Epidermal melanocyte (primary cell): ENCODE measurements around the gene IFT22.
"Not testable (repeated sequence)": the region's sequence is repeated elsewhere in the genome, so short reads cannot be mapped to it uniquely, and the experiment has no call there.

Source experiments
- DNase-seq: peaks from one replicate; pipeline ENCODE4 v3.0.0; 2011; ENCODE audit warnings: low spot score; ENCODE audit not compliant: insufficient read length

IFT22 gene

GRCh38 chr7:101321491-101322401, at the start of gene IFT22:
IFT22 (minus strand) TSS chr7:101321812; CDS start chr7:101321709, 103 bp downstream.
- peak; percentile 88 for DNase-seq

GRCh38 chr7:101370836-101371235, 49.2 kb upstream of the IFT22 start:
- peak; percentile 13 for DNase-seq

- no peak for DNase-seq
These were observed 47.0 kb upstream of the IFT22 start for GRCh38 chr7:101368422-101369165.

- DNase-seq = no peak
These were observed 46.1 kb upstream of the IFT22 start for GRCh38 chr7:101367676-101368075.

- DNase-seq = no peak
These were observed 44.3 kb upstream of the IFT22 start for GRCh38 chr7:101365956-101366355.

- DNase-seq = peak; percentile 85
These were observed 42.2 kb upstream of the IFT22 start for GRCh38 chr7:101363734-101364374.

GRCh38 chr7:101363196-101363733, 41.7 kb upstream of the IFT22 start:
- no peak for DNase-seq

- peak; percentile 34 for DNase-seq
These were observed 41.0 kb upstream of the IFT22 start, which contains the start of gene COL26A1 for GRCh38 chr7:101362334-101363195. COL26A1 (plus strand) TSS chr7:101362875; CDS start chr7:101363033, 158 bp downstream.

- no peak for DNase-seq
These were observed 35.8 kb upstream of the IFT22 start for GRCh38 chr7:101357433-101357832.

GRCh38 chr7:101352920-101353308, 31.3 kb upstream of the IFT22 start:
- DNase-seq = no peak

GRCh38 chr7:101349300-101349699, 27.7 kb upstream of the IFT22 start:
- not testable (repeated sequence) for DNase-seq

GRCh38 chr7:101348456-101349067, 26.9 kb upstream of the IFT22 start:
- DNase-seq = not testable (repeated sequence)

- no peak for DNase-seq
These were observed 25.9 kb upstream of the IFT22 start for GRCh38 chr7:101347477-101347876.

GRCh38 chr7:101342892-101343291, 21.3 kb upstream of the IFT22 start:
- DNase-seq = no peak

GRCh38 chr7:101340379-101340778, 18.8 kb upstream of the IFT22 start:
- DNase-seq = no peak

- no peak for DNase-seq
These were observed 12.3 kb upstream of the IFT22 start for GRCh38 chr7:101333912-101334311.

GRCh38 chr7:101332026-101332425, 10.4 kb upstream of the IFT22 start:
- DNase-seq = no peak

GRCh38 chr7:101330011-101330484, 8.4 kb upstream of the IFT22 start:
- no peak for DNase-seq

- DNase-seq = no peak
These were observed 6.5 kb upstream of the IFT22 start for GRCh38 chr7:101328159-101328558.

GRCh38 chr7:101319401-101319800, 2.2 kb downstream of the IFT22 start:
- DNase-seq = no peak
